ENCODE data around the gene CAMK2B. TPM values are rescaled to one million over a fixed set of nuclear protein-coding genes. Genes with fewer than 3 reads are reported as not detected.

The CAMK2B gene
- total RNA-seq, 1 donor from 2014 or later: 96.1 TPM

DNA sequence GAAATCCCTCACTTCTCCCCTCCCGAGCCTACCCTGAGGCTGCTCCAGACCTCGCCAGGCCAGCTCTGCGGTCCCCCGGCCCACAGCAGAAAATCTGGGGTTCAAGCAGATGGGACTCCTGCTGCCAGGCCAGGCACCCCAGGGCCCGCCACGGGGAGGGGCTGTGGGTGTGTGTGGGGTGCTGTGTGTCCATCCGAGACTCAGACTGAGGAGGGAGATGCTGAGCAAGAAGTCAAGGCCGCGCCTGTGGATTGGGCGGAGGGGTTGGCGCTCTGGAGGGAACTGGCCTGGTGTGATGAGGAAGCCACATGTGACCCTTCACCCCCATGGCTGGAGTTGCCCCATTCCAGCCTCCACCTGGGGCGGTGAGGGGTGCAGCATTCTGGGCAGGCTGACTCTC, 73.5 kb downstream of the CAMK2B start:
- no peak for DNase-seq

GRCh38 chr7:44251269-44251668, 74.1 kb downstream of the CAMK2B start:
- no peak for DNase-seq

DNA sequence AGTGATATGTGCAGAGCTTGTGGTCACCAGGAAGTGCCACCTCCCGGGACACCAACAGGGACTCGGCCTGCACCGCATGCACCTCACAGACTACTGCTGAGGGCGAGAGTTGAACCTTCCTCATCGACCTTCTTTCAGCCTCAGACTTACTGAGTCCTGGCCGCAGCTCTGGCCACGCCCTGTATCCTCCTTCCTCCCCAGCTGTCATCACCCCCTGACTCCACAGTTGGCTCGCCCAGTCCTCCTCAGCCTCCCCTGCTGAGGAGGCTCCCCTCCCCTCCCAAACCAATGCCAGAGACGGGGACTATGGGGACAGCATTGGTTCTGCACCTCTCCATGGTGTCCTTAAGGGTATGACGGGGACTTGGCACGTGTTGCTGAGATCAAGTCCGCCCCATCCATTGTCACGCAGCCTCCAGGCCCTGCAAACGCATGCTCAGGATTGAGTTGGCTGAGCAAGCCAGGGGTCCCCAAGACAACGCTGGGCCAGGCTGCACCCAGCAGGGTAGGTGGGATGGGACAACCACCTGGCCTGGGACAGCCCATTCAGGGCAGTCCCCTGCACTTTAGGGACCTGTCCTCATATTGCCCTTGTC, 75.7 kb downstream of the CAMK2B start:
- DNase-seq: no peak

GRCh38 chr7:44247868-44248651, 77.3 kb downstream of the CAMK2B start:
- no peak for DNase-seq

GRCh38 chr7:44246396-44247113, 78.8 kb downstream of the CAMK2B start:
- DNase-seq: no peak

GRCh38 chr7:44244282-44244681, 81.1 kb downstream of the CAMK2B start:
- DNase-seq: no peak

- no peak for DNase-seq
These were observed 83.3 kb downstream of the CAMK2B start for GRCh38 chr7:44242091-44242490.

- DNase-seq: peak; percentile 52
These were observed 84.3 kb downstream of the CAMK2B start for GRCh38 chr7:44240983-44241510.

GRCh38 chr7:44240376-44240775, 85.0 kb downstream of the CAMK2B start:
- no peak for DNase-seq

DNA sequence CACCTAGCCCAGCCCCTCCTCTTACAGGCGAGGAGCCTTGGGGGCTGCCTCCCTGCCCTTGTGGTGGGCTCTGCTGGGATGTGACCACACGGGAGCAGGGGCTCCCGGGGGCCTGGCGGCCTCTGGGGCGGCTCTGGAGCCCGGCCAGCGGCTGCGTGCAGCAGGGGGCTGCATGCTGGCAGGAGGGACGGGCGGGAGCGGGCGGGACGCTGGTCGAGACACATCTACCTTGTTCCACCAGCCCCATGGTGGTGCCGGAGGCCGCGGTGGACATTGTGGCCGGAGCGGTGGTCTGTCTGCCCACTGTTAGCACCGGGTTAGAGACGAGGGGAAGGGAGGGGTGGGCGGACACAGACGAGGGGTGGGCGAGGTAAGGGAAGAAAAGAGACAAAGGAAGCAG, 86.0 kb downstream of the CAMK2B start:
- DNase-seq: no peak

DNA sequence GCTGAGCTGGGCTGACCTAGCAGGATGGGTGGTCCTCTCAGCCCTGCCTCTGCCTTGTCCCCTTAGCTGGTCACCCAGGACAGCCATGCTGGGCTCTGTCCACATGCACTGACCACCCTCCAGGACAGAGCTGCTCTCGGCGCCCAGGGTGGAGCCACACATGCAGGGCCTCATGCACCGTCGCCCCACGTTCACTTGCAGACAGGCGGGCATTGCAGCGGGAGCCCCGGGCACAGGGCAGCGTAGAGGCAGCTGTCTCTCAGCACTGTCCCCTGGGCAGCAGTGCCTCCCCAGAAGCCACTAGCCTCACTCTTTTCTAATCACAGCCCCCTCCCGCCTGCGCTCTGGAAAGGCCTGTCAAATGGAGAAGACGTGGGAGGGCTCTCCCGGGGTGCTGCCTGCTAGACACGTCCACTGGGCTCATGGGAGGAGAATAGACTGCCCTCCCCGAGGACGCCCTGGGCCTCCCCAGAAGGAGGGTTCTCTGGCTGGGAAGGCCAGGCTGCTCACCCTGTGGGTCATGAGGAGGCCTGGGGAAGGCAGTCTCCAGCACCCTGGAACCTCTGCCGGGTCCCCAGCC, 87.2 kb downstream of the CAMK2B start:
- peak; percentile 39 for DNase-seq

GRCh38 chr7:44237696-44238095, 87.7 kb downstream of the CAMK2B start:
- DNase-seq: no peak

- DNase-seq: no peak
These were observed 89.1 kb downstream of the CAMK2B start for GRCh38 chr7:44236333-44236728.

GRCh38 chr7:44235582-44236332, 89.6 kb downstream of the CAMK2B start:
- no peak for DNase-seq

DNA sequence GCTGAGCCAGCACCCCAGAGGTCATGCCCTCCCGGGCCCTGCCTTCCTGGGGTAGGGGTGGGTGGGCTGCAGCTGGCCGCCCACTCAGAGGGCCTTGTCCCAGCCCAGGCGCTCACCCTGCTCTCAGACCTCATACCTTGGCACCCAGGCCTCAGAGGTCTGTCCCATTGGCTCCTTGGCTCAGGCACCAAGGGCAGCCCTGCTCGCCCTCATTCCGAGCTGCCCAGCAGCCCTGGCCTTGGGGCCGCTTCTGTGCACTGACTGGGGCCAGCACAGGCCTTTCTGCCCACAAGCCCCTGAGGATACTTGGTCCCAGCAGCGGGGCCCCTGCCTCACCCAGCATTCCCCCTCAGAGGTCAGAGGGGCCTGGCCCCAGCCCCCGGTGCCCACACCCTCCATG, 90.3 kb downstream of the CAMK2B start:
- DNase-seq: no peak

- DNase-seq: no peak
These were observed 92.3 kb downstream of the CAMK2B start for GRCh38 chr7:44232901-44233715.

DNA sequence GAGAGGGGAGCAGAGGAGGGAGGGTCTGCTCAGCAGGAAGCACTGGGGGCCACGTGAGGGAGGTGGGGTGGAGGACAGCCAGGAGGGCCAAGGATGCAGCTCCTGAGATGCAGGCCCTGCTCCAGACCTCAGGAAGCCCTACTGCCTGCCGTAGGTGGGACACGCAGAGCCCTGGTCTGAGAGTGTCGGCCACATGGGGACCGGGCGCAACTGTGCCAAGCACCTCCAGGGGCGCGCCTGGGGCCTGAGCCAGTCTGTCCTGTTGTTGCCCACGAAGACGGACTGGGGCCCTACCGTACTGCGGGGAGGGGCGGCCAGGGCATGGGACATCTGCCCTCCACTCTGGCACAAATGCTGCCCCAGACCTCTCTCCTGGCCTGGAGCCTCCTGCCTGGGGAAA, 93.0 kb downstream of the CAMK2B start:
- DNase-seq: no peak

GRCh38 chr7:44231088-44231487, 94.3 kb downstream of the CAMK2B start:
- no peak for DNase-seq

DNA sequence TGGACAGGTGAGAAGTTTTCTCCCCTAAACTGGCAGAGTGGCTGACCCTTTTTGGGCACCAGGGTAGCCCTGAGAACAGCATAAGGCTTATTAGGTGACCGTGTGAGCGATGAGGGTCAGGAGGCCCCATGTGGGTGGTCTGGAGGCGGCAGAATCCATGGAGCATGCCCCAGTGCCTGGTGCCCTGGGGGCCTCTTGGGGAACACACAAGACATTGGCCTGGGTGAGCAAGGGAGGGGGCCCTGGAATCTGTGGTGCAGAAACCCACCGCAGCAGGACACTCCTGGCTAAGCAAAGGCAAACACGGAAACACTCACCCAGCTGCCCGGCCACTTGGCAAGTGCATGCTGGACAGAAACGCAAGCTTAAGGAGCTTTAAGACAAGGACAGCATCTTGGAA, 95.1 kb downstream of the CAMK2B start:
- no peak for DNase-seq

DNA sequence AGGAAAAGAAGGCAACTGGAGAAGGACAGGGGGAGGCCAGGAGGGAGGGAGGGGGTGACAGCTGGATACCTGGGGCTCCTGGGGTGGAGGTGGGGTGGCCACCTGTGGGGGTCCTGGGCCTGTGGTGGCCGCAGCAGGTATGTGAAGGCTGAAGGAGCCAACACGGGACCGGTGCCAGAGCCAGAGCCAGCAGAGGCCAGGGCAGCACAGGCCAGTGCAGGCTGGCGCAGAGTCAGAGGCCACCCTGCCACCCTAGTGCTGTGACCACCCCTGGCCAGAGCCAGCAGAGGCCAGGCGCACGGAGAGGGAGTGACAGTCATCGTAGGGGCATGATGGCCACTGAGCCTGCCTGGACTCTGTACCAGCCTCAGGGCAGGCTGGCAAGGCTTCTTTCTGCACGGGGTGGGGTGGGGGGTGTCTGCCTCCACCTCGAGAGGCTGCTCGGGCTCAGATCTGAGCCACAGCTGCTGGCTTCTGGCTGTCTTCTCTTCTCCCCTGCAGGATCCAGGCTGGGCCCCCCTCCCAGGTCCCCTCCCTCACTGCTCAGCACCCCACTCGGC, 95.8 kb downstream of the CAMK2B start:
- DNase-seq: no peak
